ENCODE results near the gene SULT1A4. TPM values are rescaled to one million over a fixed set of nuclear protein-coding genes. Genes with fewer than 3 reads are reported as not detected.
"Not testable (repeated sequence)": the region's sequence is repeated elsewhere in the genome, so short reads cannot be mapped to it uniquely, and the experiment has no call there.

The SULT1A4 gene
- total RNA-seq, 1 experiment from 2014 or later = 2.1 TPM

- H3K27ac Mint-ChIP-seq; H3K27me3 Mint-ChIP-seq (ENCODE audit: low read depth); CTCF ChIA-PET; H3K4me1 Mint-ChIP-seq; H3K36me3 Mint-ChIP-seq; H3K4me3 Mint-ChIP-seq; POLR2A ChIA-PET; H3K9me3 Mint-ChIP-seq: not testable (repeated sequence)
- DNase-seq (ENCODE audit: low spot score) (peak; percentile 12), ATAC-seq (peak; percentile 3; the same call in 1 of the 2 replicates)
These were observed 9.9 kb downstream of the SULT1A4 start for GRCh38 chr16:29469660-29470059.

- H3K4me1 Mint-ChIP-seq; ATAC-seq; DNase-seq (ENCODE audit: low spot score); H3K4me3 Mint-ChIP-seq; H3K36me3 Mint-ChIP-seq; H3K27ac Mint-ChIP-seq; CTCF ChIA-PET; H3K27me3 Mint-ChIP-seq (ENCODE audit: low read depth); H3K9me3 Mint-ChIP-seq; POLR2A ChIA-PET: not testable (repeated sequence)
These were observed 12.4 kb downstream of the SULT1A4 start for GRCh38 chr16:29472065-29472464.

GRCh38 chr16:29482276-29482675 is 22.6 kb downstream of the SULT1A4 start:
- H3K27me3 Mint-ChIP-seq (ENCODE audit: low read depth); POLR2A ChIA-PET; CTCF ChIA-PET; H3K4me3 Mint-ChIP-seq; H3K36me3 Mint-ChIP-seq; H3K27ac Mint-ChIP-seq; ATAC-seq; H3K9me3 Mint-ChIP-seq; H3K4me1 Mint-ChIP-seq: not testable (repeated sequence)
- peak; percentile 11 for DNase-seq (ENCODE audit: low spot score)

DNA sequence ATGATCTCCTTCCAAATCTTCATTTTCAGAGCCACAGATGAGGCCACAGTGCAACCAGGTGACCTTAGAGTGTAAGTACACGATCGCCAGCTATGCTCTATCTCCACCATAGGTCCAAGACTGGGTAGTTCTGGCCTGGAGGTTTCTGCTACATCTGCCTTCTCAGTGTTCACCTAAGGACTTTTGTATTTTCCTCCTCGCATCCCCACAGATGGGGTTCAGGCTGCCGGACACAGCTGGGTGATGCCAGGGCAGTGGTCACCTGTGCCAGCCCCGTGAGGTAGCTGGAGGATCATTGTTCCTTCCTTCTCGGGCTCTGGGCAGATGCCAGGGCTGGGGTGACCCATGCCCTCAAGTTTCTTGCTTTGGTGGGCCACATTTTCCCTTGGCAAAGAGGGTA is 46.6 kb downstream of the SULT1A4 start, which contains the start of gene NPIPB12:
NPIPB12 (minus strand) TSS at position 101 of the 400 bp plus-strand sequence.
- H3K36me3 Mint-ChIP-seq; H3K27ac Mint-ChIP-seq; H3K9me3 Mint-ChIP-seq; ATAC-seq; H3K27me3 Mint-ChIP-seq (ENCODE audit: low read depth); CTCF ChIA-PET; POLR2A ChIA-PET; H3K4me3 Mint-ChIP-seq; H3K4me1 Mint-ChIP-seq; DNase-seq (ENCODE audit: low spot score): not testable (repeated sequence)

Other genes with a start within 250 kb of the SULT1A4 start
- 1.5 to 2.6 TPM (median 2.3 TPM) in 3 replicates for gene NPIPB11, start 53.2 kb upstream of the SULT1A4 start, total RNA-seq (2021)
- gene BOLA2, start 5.6 kb upstream of the SULT1A4 start, total RNA-seq (2021) = 7.0 to 7.8 TPM (median 7.2 TPM) in 3 replicates
- 9.2 to 42.8 TPM (median 36.5 TPM) in 3 replicates for gene SLX1B, start 5.4 kb upstream of the SULT1A4 start, total RNA-seq (2021)
- 33.2 to 53.0 TPM (median 49.0 TPM) in 3 replicates for gene NPIPB12, start 46.5 kb downstream of the SULT1A4 start, total RNA-seq (2021)
- gene SPN, start 203.3 kb downstream of the SULT1A4 start, total RNA-seq (2021) = 2.3 to 2.4 TPM (median 2.3 TPM) in 3 replicates
- 138 to 187 TPM (median 182 TPM) in 3 replicates for gene QPRT, start 219.3 kb downstream of the SULT1A4 start, total RNA-seq (2021)